Caco-2 (cell line): Measurements from ENCODE around the gene SNW1. TPM values are rescaled to one million over a fixed set of nuclear protein-coding genes. Genes with fewer than 3 reads are reported as not detected.

Experiments used
- BruUV-seq: library from RNA; stranded (reverse); fragments of 400-500 nt; replicated peaks from 2 replicates; lab custom pipeline; 2021; lab: Mats Ljungman, UMichigan
- CTCF ChIA-PET: fragments of 300-600 bp; sonication (Branson Sonifier 250); formaldehyde crosslinking; loops from one replicate; lab custom pipeline; 2022; ENCODE audit warnings: antibody characterized with exemption; lab: Charles Lee
- POLR2A ChIA-PET: fragments of 300-600 bp; sonication (Branson Sonifier 250); formaldehyde crosslinking; loops from one replicate; lab custom pipeline; 2022; ENCODE audit warnings: antibody characterized with exemption; lab: Charles Lee
- DNase-seq, 2 experiments: peaks; one replicate each; pipeline versions ENCODE4 v3.0.0 to v3.0.0-alpha.2; 2020 to 2022
- H3K27me3 ChIP-seq: replicated peaks from 2 replicates; pipeline ENCODE4 v1.6.0; 2011; ENCODE audit warnings: low read length; ENCODE audit not compliant: control insufficient read depth, insufficient read depth
- H3K36me3 ChIP-seq: 2 replicates; pipeline ENCODE4 v1.5.1; 2011; ENCODE audit warnings: low read length; ENCODE audit not compliant: control insufficient read depth, insufficient read depth
- H3K4me1 ChIP-seq: fragments of 250-450 bp; sonication (Bioruptor Pico); 2 replicates; pipeline ENCODE4 v1.5.1; 2020; ENCODE audit warnings: mild to moderate bottlenecking
- H3K4me3 ChIP-seq: 2 replicates; pipeline ENCODE4 v1.5.1; 2011; ENCODE audit warnings: low read depth, mild to moderate bottlenecking, control low read depth, low read length
- H3K9me3 ChIP-seq: fragments of 250-450 bp; sonication (Bioruptor Pico); 2 replicates; pipeline ENCODE4 v1.5.1; 2020; ENCODE audit warnings: mild to moderate bottlenecking, moderate library complexity
- H3K27ac Mint-ChIP-seq: one replicate; pipeline ENCODE4 v1.8.0; 2022; ENCODE audit warnings: mixed read lengths; ENCODE audit not compliant: unreplicated experiment
- H3K27me3 Mint-ChIP-seq: one replicate; pipeline ENCODE4 v1.8.0; 2022; ENCODE audit warnings: mixed read lengths; ENCODE audit not compliant: insufficient read depth, unreplicated experiment
- H3K36me3 Mint-ChIP-seq: one replicate; pipeline ENCODE4 v1.8.0; 2022; ENCODE audit warnings: mild to moderate bottlenecking, mixed read lengths; ENCODE audit not compliant: insufficient read depth, unreplicated experiment
- H3K4me1 Mint-ChIP-seq: one replicate; pipeline ENCODE4 v1.8.0; 2022; ENCODE audit warnings: low read depth, mixed read lengths; ENCODE audit not compliant: unreplicated experiment
- H3K4me3 Mint-ChIP-seq: one replicate; pipeline ENCODE4 v1.8.0; 2022; ENCODE audit warnings: mild to moderate bottlenecking, moderate library complexity, mixed read lengths; ENCODE audit not compliant: unreplicated experiment
- H3K9me3 Mint-ChIP-seq: one replicate; pipeline ENCODE4 v1.8.0; 2022; ENCODE audit warnings: mixed read lengths; ENCODE audit not compliant: unreplicated experiment
- CTCF ChIP-seq, 2 experiments: fragments of 200-600 bp in 1 of 2; IDR thresholded peaks; 1 replicate in 1 of 2; 2 replicates in 1 of 2; pipeline versions ENCODE4 v1.5.1 to v1.8.0; 2011 to 2022; ENCODE audit warnings: antibody characterized with exemption in 1 of 2, control low read depth in 1 of 2, inconsistent platforms in 1 of 2, low read depth in 1 of 2, low read length in 1 of 2, mild to moderate bottlenecking in 1 of 2, moderate library complexity in 1 of 2; ENCODE audit not compliant: insufficient read depth in 1 of 2, severe bottlenecking in 1 of 2, unreplicated experiment in 1 of 2
- intact Hi-C: fragments of 100-400 bp; cut with micrococcal nuclease; formaldehyde crosslinking; loops from one replicate; pipeline ENCODE4 v1.10.0; 2022; ENCODE audit not compliant: unreplicated experiment
- total RNA-seq: library from RNA; stranded (reverse); gene quantifications from 2 replicates; pipeline ENCODE4 v1.2.3, GENCODE V29; 2022

The SNW1 gene
- total RNA-seq, 1 experiment from 2014 or later: 119 TPM

DNA sequence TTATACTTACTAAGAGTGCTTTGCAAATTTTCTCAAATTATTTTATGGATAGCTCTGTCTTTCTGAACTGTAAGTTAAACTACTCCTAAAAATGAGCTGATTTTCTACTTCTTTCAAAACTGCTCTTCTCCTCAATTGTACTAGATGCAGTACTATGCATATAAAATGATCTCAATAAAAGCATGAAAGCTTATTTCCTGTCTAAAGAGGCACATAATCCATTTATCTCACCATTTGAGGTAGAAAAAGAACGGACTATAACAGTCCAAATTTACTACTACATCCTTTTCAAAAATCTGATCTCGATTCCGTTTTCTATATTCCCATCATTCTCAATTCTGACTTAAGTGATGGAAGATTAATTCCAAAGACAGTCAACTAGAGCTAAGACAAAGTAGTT is 38.7 kb downstream of the SNW1 start:
- Mint-ChIP-seq H3K27ac (no peak overlapping the region), H3K4me3 (no peak overlapping the region)
- H3K4me3 ChIP-seq: no peak overlapping the region

DNA sequence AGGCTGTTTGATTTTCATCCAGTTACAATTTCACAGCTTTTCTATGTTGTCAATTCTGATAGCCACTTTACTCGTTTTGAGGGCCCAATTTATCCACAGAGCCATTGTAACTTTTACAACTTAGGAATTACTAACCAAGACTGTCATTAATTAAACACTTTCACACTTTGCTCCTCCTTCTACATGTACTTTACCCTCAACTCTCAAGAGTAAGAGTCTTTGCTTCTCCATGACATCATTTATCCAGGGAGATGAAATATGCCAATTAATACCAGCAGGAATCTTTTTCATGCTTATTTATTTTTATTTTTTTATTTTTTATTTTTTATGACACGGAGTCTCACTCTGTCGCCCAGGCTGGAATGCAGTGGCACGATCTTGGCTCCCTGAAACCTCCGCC is 39.5 kb downstream of the SNW1 start:
- no peak for TF ChIP-seq CTCF (IDR thresholded peaks at IDR 0.05; ENCODE audit: insufficient read depth in 1 of 2, low read depth in 1 of 2, low read length in 1 of 2, severe bottlenecking in 1 of 2, unreplicated experiment in 1 of 2)
- Mint-ChIP-seq H3K4me3 (no peak overlapping the region), H3K9me3 (no peaks in the 10 kb centered on the region), H3K27me3 (no peaks in the 10 kb centered on the region), H3K36me3 (peaks cover 91% of the 10 kb centered on the region), H3K4me1 (no peaks in the 10 kb centered on the region), H3K27ac (no peak overlapping the region)
- ChIA-PET CTCF (no interaction called here), POLR2A (interaction anchor here (0.6 kb wide), 1 partner anchor 10 kb away, joined by 4 read pairs; no protein-coding TSS in a partner anchor)
- Histone ChIP-seq H3K36me3 (no peaks in the 10 kb centered on the region), H3K4me3 (no peak overlapping the region), H3K9me3 (no peaks in the 10 kb centered on the region), H3K4me1 (no peaks in the 10 kb centered on the region), H3K27me3 (no peaks in the 10 kb centered on the region)
- intact Hi-C loops: no loop called here
- no peak for DNase-seq
- no TSS peak for BruUV-seq

More for the DNA sequence above, 38.7 kb downstream of the SNW1 start:
- Histone ChIP-seq H3K9me3 (no peaks in the 10 kb centered on the region), H3K27me3 (no peaks in the 10 kb centered on the region), H3K36me3 (no peaks in the 10 kb centered on the region), H3K4me1 (no peaks in the 10 kb centered on the region)
- Mint-ChIP-seq H3K36me3 (peaks cover 92% of the 10 kb centered on the region), H3K4me1 (no peaks in the 10 kb centered on the region), H3K27me3 (no peaks in the 10 kb centered on the region), H3K9me3 (no peaks in the 10 kb centered on the region)
- intact Hi-C loops: no loop called here
- no peak for DNase-seq
- no peak for TF ChIP-seq CTCF (IDR thresholded peaks at IDR 0.05; ENCODE audit: insufficient read depth in 1 of 2, low read depth in 1 of 2, low read length in 1 of 2, severe bottlenecking in 1 of 2, unreplicated experiment in 1 of 2)
- CTCF ChIA-PET: no interaction called here
- no TSS peak for BruUV-seq
- POLR2A ChIA-PET: no interaction called here

DNA sequence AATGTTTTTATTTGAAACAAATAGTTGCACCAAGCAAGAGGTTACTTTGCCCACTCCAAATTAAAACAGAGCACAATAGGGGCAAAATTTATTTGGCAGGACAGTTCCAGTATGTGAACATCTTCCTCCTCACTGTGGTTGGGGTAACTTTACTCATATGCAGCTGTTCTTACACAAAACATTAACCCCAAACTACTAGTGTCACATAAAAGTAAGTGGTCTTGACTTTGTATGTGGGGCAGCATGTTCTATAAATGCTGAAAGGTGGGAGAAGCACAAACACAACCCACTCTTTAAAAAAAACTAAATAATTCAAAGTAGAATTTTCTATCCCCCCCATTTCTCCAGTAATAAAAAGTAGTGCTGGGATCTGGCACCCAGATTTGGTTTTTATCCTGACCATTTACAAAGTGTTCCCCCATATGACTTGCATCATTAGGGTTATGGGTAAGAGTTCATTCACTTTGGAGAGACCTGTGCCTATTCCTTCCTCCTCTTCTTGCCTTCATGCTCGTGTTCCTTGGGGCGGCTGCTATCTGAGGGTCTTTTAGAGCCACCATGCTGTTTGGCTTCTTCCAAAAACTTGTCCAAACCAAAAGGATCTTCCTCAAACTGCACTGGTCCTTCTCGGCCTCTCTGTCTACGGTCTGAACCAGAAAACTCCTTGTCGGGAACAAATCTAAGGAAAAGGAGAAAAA is 43.2 kb downstream of the SNW1 start:
- Histone ChIP-seq H3K27me3 (no peaks in the 10 kb centered on the region), H3K36me3 (peaks cover 3% of the 10 kb centered on the region), H3K4me1 (no peaks in the 10 kb centered on the region), H3K9me3 (no peaks in the 10 kb centered on the region), H3K4me3 (no peak overlapping the region)
- POLR2A ChIA-PET: no interaction called here
- TSS peak; percentile 97 for BruUV-seq
- Mint-ChIP-seq H3K27me3 (no peaks in the 10 kb centered on the region), H3K4me3 (no peak overlapping the region), H3K9me3 (no peaks in the 10 kb centered on the region), H3K4me1 (no peaks in the 10 kb centered on the region), H3K27ac (no peak overlapping the region), H3K36me3 (peaks cover 95% of the 10 kb centered on the region)
- no peak for TF ChIP-seq CTCF (IDR thresholded peaks at IDR 0.05; ENCODE audit: insufficient read depth in 1 of 2, low read depth in 1 of 2, low read length in 1 of 2, severe bottlenecking in 1 of 2, unreplicated experiment in 1 of 2)
- intact Hi-C loops: no loop called here
- DNase-seq: no peak
- CTCF ChIA-PET: no interaction called here
